ENCODE data around the gene APP.

DNA sequence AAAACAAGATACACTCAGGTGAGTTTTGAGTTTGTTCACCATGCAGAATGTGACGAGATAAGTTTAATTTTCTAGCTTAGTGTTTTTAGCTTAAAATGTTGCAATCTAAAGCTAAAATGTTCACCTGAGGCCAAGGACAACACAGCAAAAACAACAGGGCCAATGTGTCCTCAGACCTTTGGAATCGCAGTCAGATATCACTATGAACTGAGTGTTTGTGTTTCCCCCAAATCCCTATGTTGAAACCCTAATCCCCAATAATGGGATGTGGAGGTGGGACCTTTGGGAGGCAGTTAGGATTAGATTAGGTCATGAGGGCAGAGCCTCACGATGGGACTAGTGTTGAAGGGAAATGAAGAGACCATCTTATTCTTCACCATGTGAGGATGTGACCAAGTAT, 291.4 kb downstream of the APP start:
- TF ChIP-seq ZC3H10 (CRISPR knock-in tag; IDR thresholded peaks at IDR 0.05) (no peak), RARB (CRISPR knock-in tag; IDR thresholded peaks at IDR 0.05) (no peak), GLIS3 (CRISPR knock-in tag; IDR thresholded peaks at IDR 0.05) (no peak), TSHZ2 (CRISPR knock-in tag; IDR thresholded peaks at IDR 0.05) (no peak), CREB5 (CRISPR knock-in tag; IDR thresholded peaks at IDR 0.05; ENCODE audit: low read depth) (no peak), ZFP30 (CRISPR knock-in tag; IDR thresholded peaks at IDR 0.05) (no peak), CSRNP3 (CRISPR knock-in tag; IDR thresholded peaks at IDR 0.05) (no peak), ESRRG (CRISPR knock-in tag; IDR thresholded peaks at IDR 0.05) (no peak), TOX (CRISPR knock-in tag; IDR thresholded peaks at IDR 0.05; ENCODE audit: borderline replicate concordance) (no peak), ZFP3 (CRISPR knock-in tag; IDR thresholded peaks at IDR 0.05) (no peak), SNAI2 (CRISPR knock-in tag; IDR thresholded peaks at IDR 0.05) (no peak), OSR1 (CRISPR knock-in tag; IDR thresholded peaks at IDR 0.05) (no peak)
- TF ChIP-seq, protein P1, sequence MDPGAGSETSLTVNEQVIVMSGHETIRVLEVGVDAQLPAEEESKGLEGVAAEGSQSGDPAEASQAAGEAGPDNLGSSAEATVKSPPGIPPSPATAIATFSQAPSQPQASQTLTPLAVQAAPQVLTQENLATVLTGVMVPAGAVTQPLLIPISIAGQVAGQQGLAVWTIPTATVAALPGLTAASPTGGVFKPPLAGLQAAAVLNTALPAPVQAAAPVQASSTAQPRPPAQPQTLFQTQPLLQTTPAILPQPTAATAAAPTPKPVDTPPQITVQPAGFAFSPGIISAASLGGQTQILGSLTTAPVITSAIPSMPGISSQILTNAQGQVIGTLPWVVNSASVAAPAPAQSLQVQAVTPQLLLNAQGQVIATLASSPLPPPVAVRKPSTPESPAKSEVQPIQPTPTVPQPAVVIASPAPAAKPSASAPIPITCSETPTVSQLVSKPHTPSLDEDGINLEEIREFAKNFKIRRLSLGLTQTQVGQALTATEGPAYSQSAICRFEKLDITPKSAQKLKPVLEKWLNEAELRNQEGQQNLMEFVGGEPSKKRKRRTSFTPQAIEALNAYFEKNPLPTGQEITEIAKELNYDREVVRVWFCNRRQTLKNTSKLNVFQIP (CRISPR knock-in tag; IDR thresholded peaks at IDR 0.05; ENCODE audit: borderline replicate concordance, low read depth) = no peak
- TF ChIP-seq, protein P2, sequence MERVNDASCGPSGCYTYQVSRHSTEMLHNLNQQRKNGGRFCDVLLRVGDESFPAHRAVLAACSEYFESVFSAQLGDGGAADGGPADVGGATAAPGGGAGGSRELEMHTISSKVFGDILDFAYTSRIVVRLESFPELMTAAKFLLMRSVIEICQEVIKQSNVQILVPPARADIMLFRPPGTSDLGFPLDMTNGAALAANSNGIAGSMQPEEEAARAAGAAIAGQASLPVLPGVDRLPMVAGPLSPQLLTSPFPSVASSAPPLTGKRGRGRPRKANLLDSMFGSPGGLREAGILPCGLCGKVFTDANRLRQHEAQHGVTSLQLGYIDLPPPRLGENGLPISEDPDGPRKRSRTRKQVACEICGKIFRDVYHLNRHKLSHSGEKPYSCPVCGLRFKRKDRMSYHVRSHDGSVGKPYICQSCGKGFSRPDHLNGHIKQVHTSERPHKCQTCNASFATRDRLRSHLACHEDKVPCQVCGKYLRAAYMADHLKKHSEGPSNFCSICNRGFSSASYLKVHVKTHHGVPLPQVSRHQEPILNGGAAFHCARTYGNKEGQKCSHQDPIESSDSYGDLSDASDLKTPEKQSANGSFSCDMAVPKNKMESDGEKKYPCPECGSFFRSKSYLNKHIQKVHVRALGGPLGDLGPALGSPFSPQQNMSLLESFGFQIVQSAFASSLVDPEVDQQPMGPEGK (CRISPR knock-in tag; IDR thresholded peaks at IDR 0.05; ENCODE audit: borderline replicate concordance) = no peak
